A549 (cell line): ENCODE data around the gene ATXN1L. TPM values are rescaled to one million over a fixed set of nuclear protein-coding genes. Genes with fewer than 3 reads are reported as not detected.

Experiments used
- ATAC-seq, 2 experiments: fragments of 200-7000 bp in 1 of 2; fragments of >200 bp in 1 of 2; cut with Nextera tagmentation in 1 of 2; cut with Tn5 transposase in 1 of 2; 3 replicates each; pipeline versions ENCODE4 v1.8.0 to v1.9.1; 2018 to 2020; ENCODE audit warnings: mild to moderate bottlenecking in 1 of 2, moderate library complexity in 1 of 2
- CTCF ChIA-PET: fragments of 300-600 bp; sonication (Branson Sonifier 250); formaldehyde crosslinking; extraction: SDS; loops from one replicate; lab custom pipeline; 2021; ENCODE audit warnings: antibody characterized with exemption, inconsistent platforms; lab: Yijun Ruan, JAX
- POLR2A ChIA-PET: fragments of 350-600 bp; formaldehyde crosslinking; extraction: SDS; loops from one replicate; lab custom pipeline; 2021; ENCODE audit warnings: antibody characterized with exemption, inconsistent platforms; lab: Yijun Ruan, JAX
- DNase-seq, 2 experiments: peaks; one replicate each; pipeline versions ENCODE4 v3.0.0 to v3.0.0-alpha.2; 2011 to 2016; ENCODE audit warnings: low read depth in 1 of 2, low spot score in 1 of 2
- FAIRE-seq: peaks from 2 replicates; lab custom pipeline; 2011; peaks lifted over from hg19 to GRCh38; lab: Jason Lieb, UNC
- H3K27ac ChIP-seq, 2 experiments: fragments of >200 bp; sonication (Bioruptor Twin); formaldehyde crosslinking; 3 replicates each; pipeline ENCODE4 v1.5.1; 2016 to 2017
- H3K4me1 ChIP-seq: fragments of >200 bp; sonication (Bioruptor Twin); formaldehyde crosslinking; 3 replicates; pipeline ENCODE4 v1.6.1; 2016
- H3K4me2 ChIP-seq: fragments of >200 bp; sonication (Bioruptor Twin); formaldehyde crosslinking; 3 replicates; pipeline ENCODE4 v1.6.1; 2016
- H3K4me3 ChIP-seq: fragments of >200 bp; sonication (Bioruptor Twin); formaldehyde crosslinking; 3 replicates; pipeline ENCODE4 v1.5.1; 2016
- H3K9me3 ChIP-seq: fragments of >200 bp; sonication (Bioruptor Twin); formaldehyde crosslinking; 3 replicates; pipeline ENCODE4 v1.6.1; 2016
- CBX8 ChIP-seq: fragments of 200-600 bp; sonication (generic); IDR thresholded peaks from 2 replicates; pipeline ENCODE4 v1.6.1; 2016
- CEBPB ChIP-seq, 2 experiments: fragments of >200 bp in 1 of 2; sonication (Bioruptor Twin) in 1 of 2; formaldehyde crosslinking in 1 of 2; IDR thresholded peaks; 2 replicates each; pipeline ENCODE4 v1.6.1; 2012 to 2016
- CHD2 ChIP-seq: fragments of 150-350 bp; IDR thresholded peaks from 2 replicates; pipeline ENCODE4 v1.6.1; 2014; ENCODE audit warnings: low read length; ENCODE audit not compliant: partially characterized antibody
- EHF ChIP-seq: fragments of 250-450 bp; sonication (Bioruptor Pico); IDR thresholded peaks from 2 replicates; pipeline ENCODE4 v1.5.0; 2020; ENCODE audit warnings: mild to moderate bottlenecking
- EP300 ChIP-seq, 2 experiments: fragments of >200 bp; sonication (Bioruptor Twin); formaldehyde crosslinking; IDR thresholded peaks; 2 replicates in 1 of 2; 3 replicates in 1 of 2; pipeline ENCODE4 v1.6.1; 2016 to 2017
- FOSB ChIP-seq: fragments of 250-450 bp; sonication (Bioruptor Pico); IDR thresholded peaks from 2 replicates; pipeline ENCODE4 v1.5.0; 2020; ENCODE audit warnings: mild to moderate bottlenecking, moderate library complexity
- GATA3 ChIP-seq: IDR thresholded peaks from 2 replicates; pipeline ENCODE4 v1.6.1; 2012; ENCODE audit warnings: borderline replicate concordance
- HOXA7 ChIP-seq: fragments of 250-450 bp; sonication (Bioruptor Pico); IDR thresholded peaks from 2 replicates; pipeline ENCODE4 v1.5.0; 2020; ENCODE audit warnings: mild to moderate bottlenecking, moderate library complexity
- HOXB13 ChIP-seq: fragments of 250-450 bp; sonication (Bioruptor Pico); IDR thresholded peaks from 2 replicates; pipeline ENCODE4 v1.5.0; 2020; ENCODE audit warnings: low read depth, mild to moderate bottlenecking, moderate library complexity
- JUN ChIP-seq, 2 experiments: fragments of >200 bp; sonication (Bioruptor Twin); formaldehyde crosslinking; IDR thresholded peaks; 2 replicates in 1 of 2; 3 replicates in 1 of 2; pipeline ENCODE4 v1.6.1; 2016 to 2017
- KDM1A ChIP-seq: fragments of 200-600 bp; sonication (generic); IDR thresholded peaks from 2 replicates; pipeline ENCODE4 v1.6.1; 2016; ENCODE audit warnings: low read depth, mild to moderate bottlenecking
- MAZ ChIP-seq: fragments of 150-350 bp; IDR thresholded peaks from 2 replicates; pipeline ENCODE4 v1.6.1; 2014; ENCODE audit warnings: antibody characterized with exemption, low read depth, low read length, borderline replicate concordance
- NFE2L2 ChIP-seq: fragments of 150-350 bp; conservative IDR thresholded peaks from 2 replicates; pipeline ENCODE4 v1.6.1; 2014; ENCODE audit warnings: low read length
- PHF8 ChIP-seq: fragments of 200-600 bp; sonication (generic); IDR thresholded peaks from 2 replicates; pipeline ENCODE4 v1.6.1; 2016; ENCODE audit warnings: low read depth, mild to moderate bottlenecking, antibody characterized with exemption, moderate library complexity, borderline replicate concordance
- POLR2A ChIP-seq: IDR thresholded peaks from 2 replicates; pipeline ENCODE4 v1.6.1; 2012; ENCODE audit warnings: mild to moderate bottlenecking, low read length
- RARB ChIP-seq: fragments of 250-450 bp; sonication (Bioruptor Pico); IDR thresholded peaks from 2 replicates; pipeline ENCODE4 v1.8.0; 2021; ENCODE audit warnings: mild to moderate bottlenecking, moderate library complexity
- SMC3 ChIP-seq: fragments of >200 bp; sonication (Bioruptor Twin); formaldehyde crosslinking; IDR thresholded peaks from 3 replicates; pipeline ENCODE4 v1.6.1; 2018; ENCODE audit warnings: inconsistent platforms
- SREBF2 ChIP-seq: fragments of 450-650 bp; IDR thresholded peaks from 2 replicates; pipeline ENCODE4 v1.6.1; 2014; ENCODE audit warnings: mild to moderate bottlenecking, moderate library complexity
- TFCP2L1 ChIP-seq: fragments of 250-450 bp; sonication (Bioruptor Pico); IDR thresholded peaks from 2 replicates; pipeline ENCODE4 v1.5.0; 2021; ENCODE audit warnings: mild to moderate bottlenecking
- WGBS: methylation state at CpG from one replicate; pipeline ENCODE4 v1.1.6; 2017; ENCODE audit errors: missing lambda C conversion rate; 5-methylcytosine and 5-hydroxymethylcytosine counted together
- polyA plus RNA-seq, 4 experiments: library from polyadenylated mRNA; depleted of rRNA in 3 of 4; stranded (reverse); fragments of >200 nt; fragmentation: RNase III in 1 of 4; extraction: RNeasy Plus Mini Kit Qiagen cat#74134 plus additional on column Dnase treatment in 1 of 4; gene quantifications; 2 replicates in 3 of 4; 3 replicates in 1 of 4; pipeline ENCODE4 v1.2.3, GENCODE V29; 2011 to 2017
- TF ChIP-seq, protein P1 (sequence below): fragments of >200 bp; sonication (Bioruptor Twin); formaldehyde crosslinking; IDR thresholded peaks from 3 replicates; pipeline ENCODE4 v1.5.1; 2016
- TF ChIP-seq, protein P2 (sequence below): fragments of 250-450 bp; sonication (Bioruptor Pico); IDR thresholded peaks from 2 replicates; pipeline ENCODE4 v1.5.0; 2020; ENCODE audit warnings: low read depth, mild to moderate bottlenecking, moderate library complexity
- TF ChIP-seq, protein P3 (sequence below): fragments of >200 bp; sonication (Bioruptor Twin); formaldehyde crosslinking; IDR thresholded peaks from 2 replicates; pipeline ENCODE4 v1.6.1; 2016

Gene ATXN1L
- polyA plus RNA-seq, 2 of the 4 experiments (the other 2 are of a cell fraction), result 16.9 to 17.4 TPM

DNA sequence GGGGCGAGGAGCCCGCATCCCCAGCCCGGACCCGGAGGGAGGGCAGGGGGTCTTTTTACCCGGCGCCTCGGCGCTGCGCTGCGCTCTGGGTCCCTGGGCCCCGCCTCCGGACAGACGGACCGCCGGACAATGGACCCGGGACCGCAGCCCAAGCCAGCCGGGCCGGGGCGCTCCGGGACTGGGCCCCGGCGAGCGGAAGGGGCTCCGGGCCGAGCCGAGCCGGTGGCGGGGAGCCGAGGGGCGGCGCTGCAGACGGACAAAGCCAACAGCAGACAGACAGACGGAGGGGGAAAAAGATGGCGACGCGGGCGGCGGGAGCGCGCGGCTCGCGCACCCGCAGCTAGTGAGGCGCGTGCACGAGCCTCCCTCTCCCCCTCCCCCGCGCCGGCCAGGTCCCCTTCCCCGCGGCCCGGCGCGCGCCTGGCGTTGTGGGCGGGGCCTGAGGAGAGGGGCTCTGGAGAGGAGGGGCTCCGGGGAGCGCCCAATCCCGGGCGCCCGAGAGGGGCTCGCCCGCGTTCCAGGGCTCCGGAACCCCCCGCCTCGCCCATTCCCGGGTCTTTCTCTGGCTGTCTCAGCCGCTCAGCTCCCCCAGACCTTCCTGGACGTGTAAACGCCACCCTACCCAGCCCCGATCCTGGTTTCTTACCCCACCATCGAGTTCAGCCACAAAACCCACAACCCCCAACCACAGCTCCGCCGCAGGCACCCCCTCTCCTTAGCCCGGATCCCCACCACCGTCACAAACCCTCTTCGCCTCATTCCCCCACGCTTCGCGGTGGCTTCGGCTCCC lies 38.3 kb downstream of the ATXN1L start, which contains the start of gene ZNF821:
ZNF821 (minus strand) TSS at position 334 of the 790 bp plus-strand sequence. CDS start 4,236 bp downstream, outside the sequence.
- no peak for FAIRE-seq
- peak within 1 kb of the TSS; percentile 84 to 96 for H3K27ac ChIP-seq

DNA sequence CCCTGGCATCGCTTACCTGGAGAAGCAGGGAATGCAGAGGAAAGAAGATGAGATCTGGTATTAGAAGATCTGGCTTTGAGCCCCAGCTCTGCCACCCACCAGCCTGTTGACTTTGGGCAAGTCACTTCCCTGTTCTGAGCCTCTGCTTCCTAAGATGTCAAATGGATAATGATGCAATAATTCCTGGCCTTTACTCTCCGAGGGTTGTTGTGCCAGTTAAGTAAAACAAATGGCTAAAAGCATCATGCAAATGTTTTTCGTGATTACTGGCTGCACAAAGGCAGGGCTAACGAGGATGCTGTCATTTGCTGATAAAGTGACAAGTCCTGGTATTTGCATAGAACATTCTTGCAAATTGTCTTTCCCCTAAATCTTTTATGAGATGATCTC lies 39.5 kb downstream of the ATXN1L start:
- POLR2A ChIA-PET, result no interaction called here
- WGBS, result 61% methylated on average over 4 of the region's 4 CpGs
- H3K27ac ChIP-seq, result no peak overlapping the region
- DNase-seq, result no peak
- H3K4me2 ChIP-seq, result peak overlapping the region; percentile 85; the same call in 2 of the 3 replicates
- ATAC-seq, result no peak
- H3K4me1 ChIP-seq, result peaks cover 12% of the 10 kb centered on the region
- CTCF ChIA-PET, result interaction anchor here (1.7 to 6.0 kb wide), 3 partner anchors 11 to 76 kb away, joined by 3 to 71 read pairs (median 44); partner anchors contain the start of gene IST1
- no peak overlapping the region for H3K4me3 ChIP-seq
- FAIRE-seq, result no peak
- TF ChIP-seq HOXB13 (CRISPR knock-in tag) (no peak), FOSB (CRISPR knock-in tag) (no peak), CEBPB (IDR thresholded peaks at IDR 0.05) (0 out of 4 replicates have a peak, but pooled peaks of 1 of the 2 experiments have one; percentile 5)
- H3K9me3 ChIP-seq, result no peaks in the 10 kb centered on the region

More for the DNA sequence above, 38.3 kb downstream of the ATXN1L start, which contains the start of gene ZNF821:
- ChIA-PET CTCF (interaction anchor here (0.9 to 6.0 kb wide), 20 partner anchors 8 to 276 kb away, joined by 3 to 71 read pairs (median 6); partner anchors contain the start of gene IST1), POLR2A (interaction anchor here (1.2 to 3.2 kb wide), 3 partner anchors 11 to 75 kb away, joined by 3 to 18 read pairs (median 7); partner anchors contain the start of genes AP1G1 and IST1)
- peak within 1 kb of the TSS; percentile 85 for H3K4me2 ChIP-seq
- TF ChIP-seq PHF8 (peak; percentile 50; the same call in 1 of the 2 replicates), KDM1A (peak; percentile 39; the same call in 1 of the 2 replicates), JUN (IDR thresholded peaks at IDR 0.05) (peak in 1 of 2 experiments; percentile 48; a peak in 1 of 5 replicates), NFE2L2 (no peak), POLR2A (peak; percentile 49)
- TF ChIP-seq, protein P1, sequence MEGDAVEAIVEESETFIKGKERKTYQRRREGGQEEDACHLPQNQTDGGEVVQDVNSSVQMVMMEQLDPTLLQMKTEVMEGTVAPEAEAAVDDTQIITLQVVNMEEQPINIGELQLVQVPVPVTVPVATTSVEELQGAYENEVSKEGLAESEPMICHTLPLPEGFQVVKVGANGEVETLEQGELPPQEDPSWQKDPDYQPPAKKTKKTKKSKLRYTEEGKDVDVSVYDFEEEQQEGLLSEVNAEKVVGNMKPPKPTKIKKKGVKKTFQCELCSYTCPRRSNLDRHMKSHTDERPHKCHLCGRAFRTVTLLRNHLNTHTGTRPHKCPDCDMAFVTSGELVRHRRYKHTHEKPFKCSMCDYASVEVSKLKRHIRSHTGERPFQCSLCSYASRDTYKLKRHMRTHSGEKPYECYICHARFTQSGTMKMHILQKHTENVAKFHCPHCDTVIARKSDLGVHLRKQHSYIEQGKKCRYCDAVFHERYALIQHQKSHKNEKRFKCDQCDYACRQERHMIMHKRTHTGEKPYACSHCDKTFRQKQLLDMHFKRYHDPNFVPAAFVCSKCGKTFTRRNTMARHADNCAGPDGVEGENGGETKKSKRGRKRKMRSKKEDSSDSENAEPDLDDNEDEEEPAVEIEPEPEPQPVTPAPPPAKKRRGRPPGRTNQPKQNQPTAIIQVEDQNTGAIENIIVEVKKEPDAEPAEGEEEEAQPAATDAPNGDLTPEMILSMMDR, result peak; percentile 39
- peak; percentile 78 to 85 for DNase-seq
- H3K4me3 ChIP-seq, result peak within 1 kb of the TSS; percentile 85
- peak; percentile 72 to 86 for ATAC-seq
- H3K9me3 ChIP-seq, result no peaks in the 10 kb centered on the region
- H3K4me1 ChIP-seq, result peaks cover 11% of the 10 kb centered on the region
- WGBS, result 2% methylated on average over 24 of the region's 85 CpGs

DNA sequence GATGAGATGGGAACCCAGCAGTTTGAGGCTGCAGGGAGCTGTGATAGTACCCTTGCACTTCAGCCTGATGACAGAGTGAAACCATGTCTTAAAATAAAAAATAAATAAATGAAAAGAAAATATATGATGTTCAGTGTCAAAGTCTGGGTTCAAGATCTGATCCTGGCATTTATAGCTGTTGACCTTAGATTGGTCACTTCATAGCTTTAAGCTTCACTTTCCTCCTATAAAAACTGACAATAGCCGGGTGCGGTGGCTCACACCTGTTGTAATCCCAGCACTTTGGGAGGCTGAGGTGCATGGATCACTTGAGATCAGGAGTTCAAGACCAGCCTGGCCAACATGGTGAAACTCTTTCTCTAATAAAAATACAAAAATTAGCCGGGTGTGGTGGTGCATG lies 43.4 kb downstream of the ATXN1L start:
- Histone ChIP-seq H3K27ac (no peak overlapping the region), H3K9me3 (no peaks in the 10 kb centered on the region), H3K4me3 (no peak overlapping the region), H3K4me2 (no peak overlapping the region), H3K4me1 (peaks cover 15% of the 10 kb centered on the region; the same call in 1 of the 3 replicates)
- FAIRE-seq (no peak), ATAC-seq (no peak), DNase-seq (no peak)
- CTCF ChIA-PET, result interaction anchor here (1.1 kb wide), 1 partner anchor 11 kb away, joined by 3 read pairs; no protein-coding TSS in a partner anchor
- 89% methylated on average over 3 of the region's 3 CpGs for WGBS
- POLR2A ChIA-PET, result no interaction called here
- TF ChIP-seq SMC3 (no peak), CHD2 (no peak), HOXA7 (CRISPR knock-in tag) (no peak), GATA3 (no peak), SREBF2 (no peak), CBX8 (no peak), RARB (no peak), EHF (CRISPR knock-in tag) (no peak), MAZ (no peak), TFCP2L1 (no peak), KDM1A (no peak), EP300 (IDR thresholded peaks at IDR 0.05) (no peak)
- TF ChIP-seq, protein P2, sequence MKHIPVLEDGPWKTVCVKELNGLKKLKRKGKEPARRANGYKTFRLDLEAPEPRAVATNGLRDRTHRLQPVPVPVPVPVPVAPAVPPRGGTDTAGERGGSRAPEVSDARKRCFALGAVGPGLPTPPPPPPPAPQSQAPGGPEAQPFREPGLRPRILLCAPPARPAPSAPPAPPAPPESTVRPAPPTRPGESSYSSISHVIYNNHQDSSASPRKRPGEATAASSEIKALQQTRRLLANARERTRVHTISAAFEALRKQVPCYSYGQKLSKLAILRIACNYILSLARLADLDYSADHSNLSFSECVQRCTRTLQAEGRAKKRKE (CRISPR knock-in tag), result no peak
- TF ChIP-seq, protein P3, sequence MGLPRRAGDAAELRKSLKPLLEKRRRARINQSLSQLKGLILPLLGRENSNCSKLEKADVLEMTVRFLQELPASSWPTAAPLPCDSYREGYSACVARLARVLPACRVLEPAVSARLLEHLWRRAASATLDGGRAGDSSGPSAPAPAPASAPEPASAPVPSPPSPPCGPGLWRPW, result no peak
